H1 (cell line): Measurements from ENCODE around the gene RASGRF1.

Experiments
- ATF2 ChIP-seq: IDR thresholded peaks from 2 replicates; pipeline ENCODE4 v1.6.1; 2012; ENCODE audit warnings: low read length, inconsistent platforms
- BRCA1 ChIP-seq: IDR thresholded peaks from 2 replicates; pipeline ENCODE4 v1.6.1; 2012; ENCODE audit warnings: low read depth, low read length, improper control_type of control experiment
- CTCF ChIP-seq, 3 experiments: IDR thresholded peaks; 1 replicate in 2 of 3; 2 replicates in 1 of 3; pipeline versions ENCODE4 v1.5.1 to v1.6.1; 2011; ENCODE audit warnings: low read length in 3 of 3, mild to moderate bottlenecking in 3 of 3, inconsistent platforms in 2 of 3, low read depth in 1 of 3, moderate library complexity in 1 of 3; ENCODE audit not compliant: insufficient read depth in 1 of 3; ENCODE audit errors: control extremely low read depth in 1 of 3
- JUND ChIP-seq: IDR thresholded peaks from 2 replicates; pipeline ENCODE4 v1.6.1; 2011; ENCODE audit warnings: mild to moderate bottlenecking, improper control_type of control experiment, low read length
- KDM1A ChIP-seq: fragments of 200-600, 300-600 bp; sonication (generic); IDR thresholded peaks from 2 replicates; pipeline ENCODE4 v1.7.1; 2016; ENCODE audit warnings: mild to moderate bottlenecking, low read length, borderline replicate concordance
- NANOG ChIP-seq: IDR thresholded peaks from 2 replicates; pipeline ENCODE4 v1.6.1; 2011; ENCODE audit warnings: low read length, low read depth, mild to moderate bottlenecking, inconsistent platforms; ENCODE audit not compliant: insufficient read depth, poor library complexity, severe bottlenecking
- NRF1 ChIP-seq: IDR thresholded peaks from 2 replicates; pipeline ENCODE4 v1.6.1; 2011; ENCODE audit warnings: mild to moderate bottlenecking, low read depth, low read length, improper control_type of control experiment
- POLR2AphosphoS5 ChIP-seq: IDR thresholded peaks from 2 replicates; pipeline ENCODE4 v1.6.1; 2011; ENCODE audit warnings: low read depth, low read length
- RBBP5 ChIP-seq: IDR thresholded peaks from 2 replicates; pipeline ENCODE4 v1.7.1; 2012; ENCODE audit warnings: low read depth, mild to moderate bottlenecking, inconsistent platforms, low read length, moderate library complexity, borderline replicate concordance

GRCh38 chr15:79015416-79015815 is 75.2 kb downstream of the RASGRF1 start:
- TF ChIP-seq JUND (no peak), KDM1A (no peak), BRCA1 (no peak), NRF1 (no peak), POLR2AphosphoS5 (no peak), ATF2 (no peak), CTCF (IDR thresholded peaks at IDR 0.05; ENCODE audit: control extremely low read depth in 1 of 3, insufficient read depth in 1 of 3, low read depth in 1 of 3, low read length in 3 of 3) (no peak), RBBP5 (no peak), NANOG (no peak)
